ENCODE measurements around the gene ANKRD29. TPM values are rescaled to one million over a fixed set of nuclear protein-coding genes. Genes with fewer than 3 reads are reported as not detected.

The ANKRD29 gene
- polyA plus RNA-seq, 1 of the 3 experiments (the other 2 are of a cell fraction) = 8.2 TPM

- Histone ChIP-seq H2AFZ (ENCODE audit: low read depth) (no peak overlapping the region), H3K9ac (no peak overlapping the region), H3F3A (replicated peaks; ENCODE audit: insufficient read depth) (peaks cover 14% of the 10 kb centered on the region), H3K9me3 (no peaks in the 10 kb centered on the region), H3K4me1 (ENCODE audit: control insufficient read depth in 1 of 2, insufficient read depth in 2 of 2, low read depth in 1 of 2, low read length in 1 of 2) (peaks cover 5 to 16% of the 10 kb centered on the region in 2 experiments; a peak in 3 of 4 replicates), H3K79me2 (ENCODE audit: insufficient read depth) (no peaks in the 10 kb centered on the region), H3K36me3 (replicated peaks in 1 of 2; ENCODE audit: control insufficient read depth in 1 of 2, insufficient read depth in 2 of 2, low read length in 1 of 2) (no peaks in the 10 kb centered on the region), H3K27ac (ENCODE audit: low read depth in 2 of 2, low read length in 1 of 2) (peak overlapping the region in 1 of 2 experiments; percentile 71; a peak in 2 of 4 replicates), H4K20me1 (ENCODE audit: insufficient read depth) (no peaks in the 10 kb centered on the region), H3K4me3 (ENCODE audit: low read depth in 2 of 2, low read length in 1 of 2) (no peak overlapping the region), H3K9me2 (no peaks in the 10 kb centered on the region), H3K4me2 (no peak overlapping the region), H3K27me3 (ENCODE audit: insufficient read depth) (no peaks in the 10 kb centered on the region)
- DNase-seq = peak; percentile 58
- WGBS (ENCODE audit: low lambda C conversion rate) = 35% methylated on average over 9 of the region's 11 CpGs
- ChIA-PET POLR2A (no interaction called here), CTCF (interaction anchor here (1.3 to 12.6 kb wide), 4 partner anchors 10 to 286 kb away, joined by 3 to 78 read pairs (median 7); no protein-coding TSS in a partner anchor)
- TF ChIP-seq TAF1 (IDR thresholded peaks at IDR 0.05; ENCODE audit: borderline replicate concordance, low read depth, low read length) = no peak
- peak; percentile 68 for TF ChIP-seq RCOR1 (IDR thresholded peaks at IDR 0.05; ENCODE audit: low read length)
- peak; percentile 40 for TF ChIP-seq CHD2 (IDR thresholded peaks at IDR 0.05; ENCODE audit: low read length, partially characterized antibody)
- peak; percentile 84 for TF ChIP-seq FOXJ3 (CRISPR knock-in tag; IDR thresholded peaks at IDR 0.05)
- peak; percentile 43; the same call in 1 of the 2 replicates for TF ChIP-seq GATA2 (CRISPR knock-in tag; IDR thresholded peaks at IDR 0.05)
- peak; percentile 94 for TF ChIP-seq MXI1 (IDR thresholded peaks at IDR 0.05; ENCODE audit: low read depth, low read length)
- TF ChIP-seq MEF2A (IDR thresholded peaks at IDR 0.05; ENCODE audit: borderline replicate concordance, low read depth) = no peak
- peak; percentile 9 for TF ChIP-seq RAD21 (IDR thresholded peaks at IDR 0.05; ENCODE audit: low read length)
- 0 out of 2 replicates have a peak, but pooled peaks have one; percentile 40 for TF ChIP-seq RFX5 (IDR thresholded peaks at IDR 0.05; ENCODE audit: low read length)
- peak in 1 of 2 experiments; percentile 77; a peak in 2 of 4 replicates for TF ChIP-seq EP300 (IDR thresholded peaks at IDR 0.05; ENCODE audit: borderline replicate concordance in 1 of 2, low read depth in 1 of 2, low read length in 1 of 2)
- no peak for TF ChIP-seq JUND (IDR thresholded peaks at IDR 0.05)
- TF ChIP-seq USF2 (IDR thresholded peaks at IDR 0.05; ENCODE audit: borderline replicate concordance, low read depth, low read length) = 0 out of 2 replicates have a peak, but pooled peaks have one; percentile 36
Measured at GRCh38 chr18:23631746-23632145, 31.0 kb downstream of the ANKRD29 start.

- Histone ChIP-seq H3K4me2 (no peak overlapping the region), H3K27ac (ENCODE audit: low read depth in 2 of 2, low read length in 1 of 2) (peak overlapping the region in 1 of 2 experiments; percentile 71; a peak in 2 of 4 replicates), H3K79me2 (ENCODE audit: insufficient read depth) (no peaks in the 10 kb centered on the region), H3K9me3 (no peaks in the 10 kb centered on the region), H2AFZ (ENCODE audit: low read depth) (no peak overlapping the region), H3K4me1 (ENCODE audit: control insufficient read depth in 1 of 2, insufficient read depth in 2 of 2, low read depth in 1 of 2, low read length in 1 of 2) (peaks cover 7 to 16% of the 10 kb centered on the region in 2 experiments; a peak in 3 of 4 replicates), H3K36me3 (replicated peaks in 1 of 2; ENCODE audit: control insufficient read depth in 1 of 2, insufficient read depth in 2 of 2, low read length in 1 of 2) (no peaks in the 10 kb centered on the region), H4K20me1 (ENCODE audit: insufficient read depth) (no peaks in the 10 kb centered on the region), H3K27me3 (ENCODE audit: insufficient read depth) (no peaks in the 10 kb centered on the region), H3K9ac (no peak overlapping the region), H3K9me2 (no peaks in the 10 kb centered on the region), H3F3A (replicated peaks; ENCODE audit: insufficient read depth) (peaks cover 18% of the 10 kb centered on the region), H3K4me3 (ENCODE audit: low read depth in 2 of 2, low read length in 1 of 2) (no peak overlapping the region)
- POLR2A ChIA-PET = no interaction called here
- 89% methylated on average over 5 of the region's 5 CpGs for WGBS (ENCODE audit: low lambda C conversion rate)
- TF ChIP-seq TEAD4 (IDR thresholded peaks at IDR 0.05; ENCODE audit: borderline replicate concordance, insufficient read depth) = no peak
- no peak for TF ChIP-seq IRF3 (IDR thresholded peaks at IDR 0.05; ENCODE audit: low read depth, low read length)
- no peak for TF ChIP-seq FOSL2 (IDR thresholded peaks at IDR 0.05; ENCODE audit: borderline replicate concordance, low read depth)
- TF ChIP-seq MEF2A (IDR thresholded peaks at IDR 0.05; ENCODE audit: borderline replicate concordance, low read depth) = no peak
- TF ChIP-seq USF1 (IDR thresholded peaks at IDR 0.05; ENCODE audit: borderline replicate concordance, low read depth) = no peak
- no peak for TF ChIP-seq RFX5 (IDR thresholded peaks at IDR 0.05; ENCODE audit: low read length)
- TF ChIP-seq TAF1 (IDR thresholded peaks at IDR 0.05; ENCODE audit: borderline replicate concordance, low read depth, low read length) = no peak
- no peak for TF ChIP-seq POLR2AphosphoS5 (IDR thresholded peaks at IDR 0.05; ENCODE audit: low read depth, low read length)
- TF ChIP-seq CHD2 (IDR thresholded peaks at IDR 0.05; ENCODE audit: low read length, partially characterized antibody) = no peak
- no peak for TF ChIP-seq CTCF (IDR thresholded peaks at IDR 0.05)
- TF ChIP-seq FOXJ3 (CRISPR knock-in tag; IDR thresholded peaks at IDR 0.05) = no peak
- TF ChIP-seq ELF1 (IDR thresholded peaks at IDR 0.05) = no peak
- CTCF ChIA-PET = interaction anchor here (1.3 to 12.6 kb wide), 4 partner anchors 9 to 287 kb away, joined by 3 to 78 read pairs (median 7); no protein-coding TSS in a partner anchor
- no peak for DNase-seq
Measured at GRCh38 chr18:23631312-23631711, 31.4 kb downstream of the ANKRD29 start.

Measured in SK-N-SH (cell line).